HepG2 (cell line): ENCODE data around the gene BCORL1. TPM values are rescaled to one million over a fixed set of nuclear protein-coding genes. Genes with fewer than 3 reads are reported as not detected.

Source experiments
- ATAD3A ChIP-seq: sonication (generic); formaldehyde crosslinking; IDR thresholded peaks from 2 replicates; pipeline ENCODE4 v1.4.0; 2020; ENCODE audit warnings: missing genetic modification reagents
- FOXP1 ChIP-seq, 2 experiments: fragments of 450-650 bp in 1 of 2; IDR thresholded peaks; 2 replicates each; pipeline ENCODE4 v1.6.1; 2017 to 2018; ENCODE audit warnings: antibody characterized with exemption in 1 of 2
- KDM2A ChIP-seq: sonication (generic); formaldehyde crosslinking; IDR thresholded peaks from 2 replicates; pipeline ENCODE4 v1.4.0; 2020; ENCODE audit warnings: low read depth, missing genetic modification reagents, borderline replicate concordance
- NR2F2 ChIP-seq: IDR thresholded peaks from 2 replicates; pipeline ENCODE4 v1.6.1; 2012; ENCODE audit warnings: low read depth, inconsistent platforms, borderline replicate concordance
- RARG ChIP-seq: sonication (generic); formaldehyde crosslinking; IDR thresholded peaks from 2 replicates; pipeline ENCODE4 v1.4.0; 2020; ENCODE audit warnings: low read depth, mild to moderate bottlenecking, missing genetic modification reagents
- SMC3 ChIP-seq: IDR thresholded peaks from 2 replicates; pipeline ENCODE4 v1.6.1; 2011; ENCODE audit warnings: low read length, improper control_type of control experiment
- ZBTB38 ChIP-seq: sonication (generic); formaldehyde crosslinking; IDR thresholded peaks from 2 replicates; pipeline ENCODE4 v1.5.1; 2020; ENCODE audit warnings: mild to moderate bottlenecking, missing genetic modification reagents
- ZMYM2 ChIP-seq: sonication (generic); formaldehyde crosslinking; IDR thresholded peaks from 2 replicates; pipeline ENCODE4 v1.8.0; 2022; ENCODE audit warnings: mild to moderate bottlenecking, missing genetic modification reagents
- ZNF451 ChIP-seq: sonication (generic); formaldehyde crosslinking; IDR thresholded peaks from 2 replicates; pipeline ENCODE4 v1.5.0; 2020; ENCODE audit warnings: mild to moderate bottlenecking, missing genetic modification reagents
- polyA plus RNA-seq, 8 experiments: library from polyadenylated mRNA; depleted of rRNA in 3 of 8; stranded (reverse) in 7 of 8; unstranded in 1 of 8; fragments of >200 nt; fragmentation: Illumina TruSeq in 4 of 8; extraction: Trizol in 4 of 8; gene quantifications; 2 replicates each; pipeline versions ENCODE4 v1.2.1 to v1.2.3, GENCODE V29; 2011 to 2016; ENCODE audit warnings: low read depth in 4 of 8, missing spikeins in 1 of 8, mixed read lengths in 1 of 8; ENCODE audit not compliant: insufficient read depth in 1 of 8
- total RNA-seq, 5 experiments: library from RNA; depleted of rRNA; stranded (reverse); fragments of >200 nt; fragmentation: Illumina TruSeq; extraction: Trizol; gene quantifications; 2 replicates each; pipeline ENCODE4 v1.2.3, GENCODE V29; 2016; ENCODE audit warnings: low read depth in 1 of 5
- TF ChIP-seq, protein P1 (sequence below): sonication (generic); formaldehyde crosslinking; IDR thresholded peaks from 2 replicates; pipeline ENCODE4 v1.4.0; 2020; ENCODE audit warnings: mild to moderate bottlenecking, missing genetic modification reagents
- TF ChIP-seq, protein P2 (sequence below): sonication (generic); formaldehyde crosslinking; IDR thresholded peaks from 2 replicates; pipeline ENCODE4 v1.9.0; 2022; ENCODE audit warnings: low read depth, missing genetic modification reagents

The BCORL1 gene
- total and polyA plus RNA-seq, 2 of the 13 experiments (the other 11 are each of a cell fraction or from before 2014, with no cell fraction given): 0.67 to 1.4 TPM

DNA sequence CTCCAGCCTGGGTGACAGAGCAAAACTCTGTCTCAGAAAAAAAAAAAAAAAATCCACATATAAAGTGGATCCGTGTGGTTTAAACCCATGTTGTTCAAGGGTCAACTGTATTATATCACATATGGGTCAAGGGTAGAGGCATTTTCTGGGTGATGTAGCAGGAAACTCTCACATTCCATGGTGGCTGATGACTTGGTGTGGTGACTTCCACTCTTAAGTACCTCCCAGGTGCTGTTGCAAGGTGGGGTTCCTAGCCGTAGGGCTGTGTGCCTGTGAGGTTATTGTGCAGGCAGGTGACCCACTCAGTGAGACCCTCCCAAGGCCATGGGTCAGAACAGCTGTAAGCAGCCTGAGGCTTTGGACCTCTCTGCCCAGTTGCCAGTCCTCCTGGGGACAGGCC lies 110.8 kb downstream of the BCORL1 start (continued):
- no peak for TF ChIP-seq ZMYM2 (CRISPR knock-in tag)
- TF ChIP-seq ZNF451 (CRISPR knock-in tag): no peak
- TF ChIP-seq FOXP1 (IDR thresholded peaks at IDR 0.05): no peak
- TF ChIP-seq FOXP1 (CRISPR knock-in tag; IDR thresholded peaks at IDR 0.05): no peak
- TF ChIP-seq, protein P1, sequence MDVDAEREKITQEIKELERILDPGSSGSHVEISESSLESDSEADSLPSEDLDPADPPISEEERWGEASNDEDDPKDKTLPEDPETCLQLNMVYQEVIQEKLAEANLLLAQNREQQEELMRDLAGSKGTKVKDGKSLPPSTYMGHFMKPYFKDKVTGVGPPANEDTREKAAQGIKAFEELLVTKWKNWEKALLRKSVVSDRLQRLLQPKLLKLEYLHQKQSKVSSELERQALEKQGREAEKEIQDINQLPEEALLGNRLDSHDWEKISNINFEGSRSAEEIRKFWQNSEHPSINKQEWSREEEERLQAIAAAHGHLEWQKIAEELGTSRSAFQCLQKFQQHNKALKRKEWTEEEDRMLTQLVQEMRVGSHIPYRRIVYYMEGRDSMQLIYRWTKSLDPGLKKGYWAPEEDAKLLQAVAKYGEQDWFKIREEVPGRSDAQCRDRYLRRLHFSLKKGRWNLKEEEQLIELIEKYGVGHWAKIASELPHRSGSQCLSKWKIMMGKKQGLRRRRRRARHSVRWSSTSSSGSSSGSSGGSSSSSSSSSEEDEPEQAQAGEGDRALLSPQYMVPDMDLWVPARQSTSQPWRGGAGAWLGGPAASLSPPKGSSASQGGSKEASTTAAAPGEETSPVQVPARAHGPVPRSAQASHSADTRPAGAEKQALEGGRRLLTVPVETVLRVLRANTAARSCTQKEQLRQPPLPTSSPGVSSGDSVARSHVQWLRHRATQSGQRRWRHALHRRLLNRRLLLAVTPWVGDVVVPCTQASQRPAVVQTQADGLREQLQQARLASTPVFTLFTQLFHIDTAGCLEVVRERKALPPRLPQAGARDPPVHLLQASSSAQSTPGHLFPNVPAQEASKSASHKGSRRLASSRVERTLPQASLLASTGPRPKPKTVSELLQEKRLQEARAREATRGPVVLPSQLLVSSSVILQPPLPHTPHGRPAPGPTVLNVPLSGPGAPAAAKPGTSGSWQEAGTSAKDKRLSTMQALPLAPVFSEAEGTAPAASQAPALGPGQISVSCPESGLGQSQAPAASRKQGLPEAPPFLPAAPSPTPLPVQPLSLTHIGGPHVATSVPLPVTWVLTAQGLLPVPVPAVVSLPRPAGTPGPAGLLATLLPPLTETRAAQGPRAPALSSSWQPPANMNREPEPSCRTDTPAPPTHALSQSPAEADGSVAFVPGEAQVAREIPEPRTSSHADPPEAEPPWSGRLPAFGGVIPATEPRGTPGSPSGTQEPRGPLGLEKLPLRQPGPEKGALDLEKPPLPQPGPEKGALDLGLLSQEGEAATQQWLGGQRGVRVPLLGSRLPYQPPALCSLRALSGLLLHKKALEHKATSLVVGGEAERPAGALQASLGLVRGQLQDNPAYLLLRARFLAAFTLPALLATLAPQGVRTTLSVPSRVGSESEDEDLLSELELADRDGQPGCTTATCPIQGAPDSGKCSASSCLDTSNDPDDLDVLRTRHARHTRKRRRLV (CRISPR knock-in tag): no peak
- TF ChIP-seq, protein P2, sequence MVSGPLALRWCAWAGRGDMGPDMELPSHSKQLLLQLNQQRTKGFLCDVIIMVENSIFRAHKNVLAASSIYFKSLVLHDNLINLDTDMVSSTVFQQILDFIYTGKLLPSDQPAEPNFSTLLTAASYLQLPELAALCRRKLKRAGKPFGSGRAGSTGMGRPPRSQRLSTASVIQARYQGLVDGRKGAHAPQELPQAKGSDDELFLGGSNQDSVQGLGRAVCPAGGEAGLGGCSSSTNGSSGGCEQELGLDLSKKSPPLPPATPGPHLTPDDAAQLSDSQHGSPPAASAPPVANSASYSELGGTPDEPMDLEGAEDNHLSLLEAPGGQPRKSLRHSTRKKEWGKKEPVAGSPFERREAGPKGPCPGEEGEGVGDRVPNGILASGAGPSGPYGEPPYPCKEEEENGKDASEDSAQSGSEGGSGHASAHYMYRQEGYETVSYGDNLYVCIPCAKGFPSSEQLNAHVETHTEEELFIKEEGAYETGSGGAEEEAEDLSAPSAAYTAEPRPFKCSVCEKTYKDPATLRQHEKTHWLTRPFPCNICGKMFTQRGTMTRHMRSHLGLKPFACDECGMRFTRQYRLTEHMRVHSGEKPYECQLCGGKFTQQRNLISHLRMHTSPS (CRISPR knock-in tag): no peak
- no peak for TF ChIP-seq ATAD3A (CRISPR knock-in tag)
- no peak for TF ChIP-seq RARG (CRISPR knock-in tag)
- TF ChIP-seq KDM2A: no peak
- no peak for TF ChIP-seq NR2F2
- no peak for TF ChIP-seq ZBTB38 (CRISPR knock-in tag)
- no peak for TF ChIP-seq SMC3
